Medulla oblongata (tissue), 1 donor: ENCODE data around the gene LDLRAP1.

Experiments used
- DNase-seq: peaks from one replicate; pipeline ENCODE4 v3.0.0-alpha.2; 2015; ENCODE audit errors: extremely low spot score

LDLRAP1 gene

GRCh38 chr1:25607123-25607522, 63.7 kb downstream of the LDLRAP1 start:
- DNase-seq, result no peak

GRCh38 chr1:25608488-25609178, 65.2 kb downstream of the LDLRAP1 start:
- DNase-seq, result peak; percentile 94

GRCh38 chr1:25609921-25610320, 66.5 kb downstream of the LDLRAP1 start:
- DNase-seq, result no peak

DNA sequence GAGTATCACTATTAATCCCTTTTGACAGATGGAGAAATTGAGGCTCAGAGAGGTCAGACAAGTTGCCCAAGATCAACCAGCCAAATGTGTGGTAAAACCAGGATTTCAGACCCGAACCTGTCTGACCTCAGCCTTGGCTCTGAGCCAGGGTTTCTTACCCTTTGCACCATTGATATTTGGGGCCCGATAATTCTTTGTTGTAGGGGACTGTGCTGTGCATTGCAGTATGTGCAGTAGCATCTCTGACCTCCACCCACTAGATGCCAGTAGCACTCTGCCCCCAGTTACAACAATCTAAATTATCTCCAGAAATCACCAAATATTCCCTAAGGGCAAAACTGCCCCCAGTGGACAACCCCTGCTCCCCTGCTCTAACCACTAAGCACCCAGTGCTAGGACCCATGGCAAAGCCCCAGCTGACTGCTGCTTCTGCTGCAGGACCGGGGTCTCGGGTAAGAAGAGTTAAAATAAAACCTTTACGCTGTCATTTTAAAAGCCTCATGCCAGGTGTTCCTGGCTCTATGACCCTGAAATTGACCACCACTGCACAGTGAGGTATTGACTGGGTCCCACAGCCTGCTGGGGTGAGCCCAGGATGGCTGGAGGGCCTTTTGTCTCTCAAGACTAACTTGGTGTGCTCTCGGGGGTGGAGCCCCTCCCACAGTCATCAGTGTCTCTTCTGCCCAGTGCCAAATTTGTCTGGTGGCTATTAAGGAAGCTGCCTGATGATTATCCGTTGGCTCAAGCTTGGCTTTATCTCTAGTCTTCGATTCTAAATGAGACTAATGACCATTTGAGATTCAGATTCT, 67.6 kb downstream of the LDLRAP1 start:
- DNase-seq, result no peak

GRCh38 chr1:25611843-25612242, 68.4 kb downstream of the LDLRAP1 start:
- DNase-seq, result no peak

DNA sequence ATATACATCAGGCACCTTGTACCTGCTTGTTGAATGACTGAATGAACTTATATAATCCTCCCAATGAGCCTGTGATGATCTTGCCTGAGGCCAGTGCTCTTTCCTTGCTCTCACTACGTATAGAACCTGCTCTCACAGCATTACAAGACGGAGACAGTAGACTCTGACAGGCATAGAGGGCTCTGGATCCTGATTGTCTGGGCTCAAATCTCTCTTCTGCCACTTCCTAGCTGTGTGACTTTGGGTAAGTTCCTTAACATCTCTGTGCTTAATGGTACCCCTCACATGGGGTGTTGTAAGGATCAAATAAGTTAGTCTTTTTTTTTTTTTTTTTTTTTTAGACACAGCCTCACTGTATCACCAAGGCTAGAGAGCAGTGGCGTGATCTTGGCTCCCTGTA, 69.0 kb downstream of the LDLRAP1 start:
- DNase-seq, result no peak

GRCh38 chr1:25613091-25613490, 69.7 kb downstream of the LDLRAP1 start:
- no peak for DNase-seq

- no peak for DNase-seq
Measured at GRCh38 chr1:25614501-25615171, 71.2 kb downstream of the LDLRAP1 start.

DNA sequence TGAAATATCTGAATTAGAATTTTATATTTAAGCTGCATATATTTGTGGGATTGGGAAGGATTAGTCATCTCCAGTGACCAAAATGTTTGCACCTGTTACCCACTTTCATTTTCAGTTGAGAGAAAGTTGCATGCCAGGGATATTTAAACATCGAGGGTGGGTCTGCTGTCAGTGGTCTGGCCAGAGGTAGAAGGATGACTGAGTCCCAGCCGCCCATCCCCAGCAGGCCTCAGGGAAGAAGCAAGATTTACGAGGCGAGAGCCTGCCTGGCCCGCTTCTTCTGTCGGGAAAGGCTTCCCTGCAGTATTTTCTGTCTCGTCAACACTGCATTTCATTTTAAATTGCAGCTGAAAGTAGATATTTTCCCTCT, 71.8 kb downstream of the LDLRAP1 start:
- no peak for DNase-seq

- DNase-seq, result no peak
Measured at GRCh38 chr1:25615563-25616094, 72.2 kb downstream of the LDLRAP1 start.

DNA sequence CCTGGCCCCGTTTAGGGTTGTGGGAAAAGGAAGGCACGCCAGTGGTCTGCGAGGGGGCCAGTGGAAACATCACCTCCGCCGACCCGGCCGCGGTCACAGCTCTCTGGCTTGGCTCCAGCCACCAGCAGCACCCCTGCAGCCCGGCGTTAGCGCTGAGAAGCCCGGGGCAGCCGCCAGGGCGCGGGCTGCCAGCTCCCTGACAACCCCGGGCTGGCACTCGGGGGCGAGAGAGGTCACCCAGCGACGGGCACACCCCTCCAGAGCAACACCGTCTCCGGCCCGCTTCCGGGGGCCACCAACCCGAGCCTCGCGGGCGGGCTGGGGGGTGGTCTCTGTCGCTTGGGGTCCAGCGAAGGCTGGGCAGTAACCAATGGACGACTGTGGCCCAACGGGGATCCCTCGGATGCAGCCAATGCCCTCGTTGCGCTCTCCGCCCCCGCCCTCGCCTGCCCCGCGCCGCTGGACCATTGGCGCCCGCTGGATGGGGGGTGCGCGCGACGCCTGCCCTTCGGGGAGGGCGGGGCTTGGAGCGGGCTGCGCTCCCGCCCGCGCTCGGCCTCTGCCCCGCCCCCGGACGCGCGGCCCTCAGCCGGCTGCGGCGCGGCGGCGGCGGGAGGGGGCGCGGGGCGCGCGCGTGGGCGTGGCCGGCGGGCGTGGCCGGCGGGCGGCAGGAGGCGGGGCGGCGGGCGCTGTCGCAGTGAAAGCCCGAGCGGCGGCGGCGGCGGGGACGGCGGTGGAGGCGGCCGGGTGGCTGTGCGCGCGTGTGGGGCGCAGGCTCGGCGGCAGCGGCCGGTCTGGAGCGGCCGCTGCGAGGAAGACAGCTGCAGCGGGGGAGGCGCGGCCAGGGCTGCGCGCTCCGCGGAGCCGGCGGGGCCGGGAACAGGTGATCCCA, 72.9 kb downstream of the LDLRAP1 start, which contains the start of gene MAN1C1:
MAN1C1 (plus strand) TSS at position 697 of the 892 bp plus-strand sequence. CDS start 1,007 bp downstream, outside the sequence.
- peak; percentile 95 for DNase-seq

DNA sequence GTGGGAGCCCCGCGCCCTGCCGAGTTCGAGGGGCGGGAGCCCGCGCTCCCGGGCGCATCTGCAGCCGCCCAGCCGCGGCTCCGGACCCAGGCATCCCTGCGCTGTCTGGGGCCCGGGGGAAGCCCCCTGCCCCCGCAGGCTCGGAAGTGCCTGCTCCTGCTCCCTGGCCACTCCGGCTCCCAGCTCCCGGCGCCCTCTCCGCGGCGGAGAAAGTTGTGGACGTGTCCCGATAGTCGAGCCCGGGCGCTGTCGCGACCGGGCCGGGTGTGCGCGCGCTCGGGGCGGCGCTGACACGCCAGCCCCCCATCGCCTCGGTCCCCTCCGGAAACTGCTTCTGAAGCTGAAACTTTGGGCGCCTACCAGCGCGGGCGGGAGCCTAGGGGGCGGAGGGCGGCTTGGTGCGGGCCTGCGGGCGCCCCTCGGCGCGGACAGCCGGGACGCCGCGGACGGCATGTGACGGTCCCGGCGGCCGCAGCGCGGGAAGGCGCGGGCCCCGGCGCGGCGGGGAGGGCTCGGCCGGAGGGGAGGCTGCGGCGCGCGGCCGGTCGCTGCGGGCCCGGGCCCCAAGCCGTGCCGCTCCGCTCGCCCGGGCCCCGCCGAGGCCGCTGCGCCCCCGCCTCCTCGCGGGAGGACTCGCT, 73.7 kb downstream of the LDLRAP1 start:
- no peak for DNase-seq

- peak; percentile 34 for DNase-seq
Measured at GRCh38 chr1:25617625-25618432, 74.4 kb downstream of the LDLRAP1 start.

GRCh38 chr1:25618433-25618808, 75.0 kb downstream of the LDLRAP1 start:
- peak; percentile 38 for DNase-seq
